Brain microvascular endothelial cell (primary cell): ENCODE results near the gene ZER1.
"Not testable (repeated sequence)": the region's sequence is repeated elsewhere in the genome, so short reads cannot be mapped to it uniquely, and the experiment has no call there.

Experiments
- DNase-seq: peaks from one replicate; pipeline ENCODE4 v3.0.0-alpha.2; 2020
- H3K27ac ChIP-seq: fragments of 250-450 bp; sonication (Bioruptor Pico); 2 replicates; pipeline ENCODE4 v1.5.1; 2020; ENCODE audit warnings: mild to moderate bottlenecking, moderate library complexity
- H3K27me3 ChIP-seq: fragments of 250-450 bp; sonication (Bioruptor Pico); replicated peaks from 2 replicates; pipeline ENCODE4 v1.5.1; 2020; ENCODE audit warnings: mild to moderate bottlenecking
- H3K36me3 ChIP-seq: fragments of 250-450 bp; sonication (Bioruptor Pico); replicated peaks from 2 replicates; pipeline ENCODE4 v1.5.1; 2020; ENCODE audit warnings: mild to moderate bottlenecking
- H3K4me3 ChIP-seq: 2 replicates; pipeline ENCODE4 v1.5.1; 2011; ENCODE audit warnings: low read depth, mild to moderate bottlenecking, control low read depth, low read length, moderate library complexity
- CTCF ChIP-seq: IDR thresholded peaks from 2 replicates; pipeline ENCODE4 v1.5.1; 2011; ENCODE audit warnings: low read depth, mild to moderate bottlenecking, moderate library complexity, low read length, control low read depth, inconsistent platforms; ENCODE audit errors: missing control alignments
- in situ Hi-C: cut with HindIII; loops from 2 replicates; pipeline ENCODE4 v1.10.0; 2017; ENCODE audit warnings: low sequenced_read_pairs, low pct_ligation_motif_present

The ZER1 gene

GRCh38 chr9:128807827-128808226 lies 36.1 kb upstream of the ZER1 start:
- DNase-seq: no peak
- peaks cover 47% of the 10 kb centered on the region for H3K36me3 ChIP-seq
- H3K4me3 ChIP-seq: no peak overlapping the region
- H3K27ac ChIP-seq: no peak overlapping the region
- H3K27me3 ChIP-seq: no peaks in the 10 kb centered on the region
- no peak for TF ChIP-seq CTCF
- in situ Hi-C loops: no loop called here

GRCh38 chr9:128805661-128806060 lies 33.9 kb upstream of the ZER1 start:
- TF ChIP-seq CTCF: no peak
- in situ Hi-C loops: no loop called here
- Histone ChIP-seq H3K36me3 (peaks cover 55% of the 10 kb centered on the region), H3K4me3 (no peak overlapping the region), H3K27ac (no peak overlapping the region), H3K27me3 (no peaks in the 10 kb centered on the region)
- no peak for DNase-seq

- DNase-seq: no peak
- H3K36me3 ChIP-seq: peaks cover 59% of the 10 kb centered on the region
- in situ Hi-C loops: no loop called here
Measured at GRCh38 chr9:128802482-128802881, 30.8 kb upstream of the ZER1 start.

GRCh38 chr9:128800061-128800460 lies 28.3 kb upstream of the ZER1 start:
- DNase-seq: no peak
- no peak overlapping the region for H3K27ac ChIP-seq
- no peaks in the 10 kb centered on the region for H3K27me3 ChIP-seq
- TF ChIP-seq CTCF: no peak
- peaks cover 49% of the 10 kb centered on the region for H3K36me3 ChIP-seq
- no peak overlapping the region for H3K4me3 ChIP-seq
- in situ Hi-C loops: no loop called here

More at GRCh38 chr9:128802482-128802881, 30.8 kb upstream of the ZER1 start:
- Histone ChIP-seq H3K27ac (no peak overlapping the region), H3K4me3 (no peak overlapping the region), H3K27me3 (no peaks in the 10 kb centered on the region)
- TF ChIP-seq CTCF: no peak

GRCh38 chr9:128798896-128799295 lies 27.2 kb upstream of the ZER1 start:
- peaks cover 50% of the 10 kb centered on the region for H3K36me3 ChIP-seq
- no peaks in the 10 kb centered on the region for H3K27me3 ChIP-seq
- no peak for TF ChIP-seq CTCF
- H3K4me3 ChIP-seq: no peak overlapping the region
- no peak for DNase-seq
- H3K27ac ChIP-seq: no peak overlapping the region
- in situ Hi-C loops: no loop called here

GRCh38 chr9:128794961-128795360 lies 23.2 kb upstream of the ZER1 start:
- H3K4me3 ChIP-seq, in situ Hi-C loops, H3K27ac ChIP-seq, H3K27me3 ChIP-seq, DNase-seq: not testable (repeated sequence)
- H3K36me3 ChIP-seq: peaks cover 55% of the 10 kb centered on the region
